Measurements from ENCODE around the gene TNFRSF25.

- no peak for TF ChIP-seq CTCF (IDR thresholded peaks at IDR 0.05)
- TF ChIP-seq POLR2A (IDR thresholded peaks at IDR 0.05), result no peak
These were observed 31.4 kb upstream of the TNFRSF25 start for GRCh38 chr1:6497215-6497866.
